ENCODE measurements around the gene DHRS13.

DNA sequence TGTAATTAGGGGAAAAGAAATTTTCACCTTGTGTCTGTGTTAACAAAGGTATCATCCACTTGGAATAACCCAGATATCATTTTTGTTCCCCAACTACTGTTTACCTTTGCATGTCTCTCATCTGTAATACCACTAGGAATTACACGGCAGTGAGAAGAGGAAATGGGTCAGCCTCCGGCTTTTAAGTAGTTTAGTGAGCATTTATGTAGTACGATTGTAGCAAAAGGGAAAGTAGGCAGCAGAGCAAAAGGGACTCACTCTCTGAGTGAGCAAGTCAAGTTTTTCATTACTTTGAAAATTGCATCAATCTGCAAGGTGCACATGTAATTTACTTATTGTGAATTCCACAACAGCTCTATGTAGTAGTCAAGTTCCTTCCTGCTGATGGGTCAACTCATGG lies 37.3 kb upstream of the DHRS13 start:
- TF ChIP-seq, protein P1, sequence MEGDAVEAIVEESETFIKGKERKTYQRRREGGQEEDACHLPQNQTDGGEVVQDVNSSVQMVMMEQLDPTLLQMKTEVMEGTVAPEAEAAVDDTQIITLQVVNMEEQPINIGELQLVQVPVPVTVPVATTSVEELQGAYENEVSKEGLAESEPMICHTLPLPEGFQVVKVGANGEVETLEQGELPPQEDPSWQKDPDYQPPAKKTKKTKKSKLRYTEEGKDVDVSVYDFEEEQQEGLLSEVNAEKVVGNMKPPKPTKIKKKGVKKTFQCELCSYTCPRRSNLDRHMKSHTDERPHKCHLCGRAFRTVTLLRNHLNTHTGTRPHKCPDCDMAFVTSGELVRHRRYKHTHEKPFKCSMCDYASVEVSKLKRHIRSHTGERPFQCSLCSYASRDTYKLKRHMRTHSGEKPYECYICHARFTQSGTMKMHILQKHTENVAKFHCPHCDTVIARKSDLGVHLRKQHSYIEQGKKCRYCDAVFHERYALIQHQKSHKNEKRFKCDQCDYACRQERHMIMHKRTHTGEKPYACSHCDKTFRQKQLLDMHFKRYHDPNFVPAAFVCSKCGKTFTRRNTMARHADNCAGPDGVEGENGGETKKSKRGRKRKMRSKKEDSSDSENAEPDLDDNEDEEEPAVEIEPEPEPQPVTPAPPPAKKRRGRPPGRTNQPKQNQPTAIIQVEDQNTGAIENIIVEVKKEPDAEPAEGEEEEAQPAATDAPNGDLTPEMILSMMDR (IDR thresholded peaks at IDR 0.05; ENCODE audit: poor library complexity, severe bottlenecking): no peak
- TF ChIP-seq, protein P2, sequence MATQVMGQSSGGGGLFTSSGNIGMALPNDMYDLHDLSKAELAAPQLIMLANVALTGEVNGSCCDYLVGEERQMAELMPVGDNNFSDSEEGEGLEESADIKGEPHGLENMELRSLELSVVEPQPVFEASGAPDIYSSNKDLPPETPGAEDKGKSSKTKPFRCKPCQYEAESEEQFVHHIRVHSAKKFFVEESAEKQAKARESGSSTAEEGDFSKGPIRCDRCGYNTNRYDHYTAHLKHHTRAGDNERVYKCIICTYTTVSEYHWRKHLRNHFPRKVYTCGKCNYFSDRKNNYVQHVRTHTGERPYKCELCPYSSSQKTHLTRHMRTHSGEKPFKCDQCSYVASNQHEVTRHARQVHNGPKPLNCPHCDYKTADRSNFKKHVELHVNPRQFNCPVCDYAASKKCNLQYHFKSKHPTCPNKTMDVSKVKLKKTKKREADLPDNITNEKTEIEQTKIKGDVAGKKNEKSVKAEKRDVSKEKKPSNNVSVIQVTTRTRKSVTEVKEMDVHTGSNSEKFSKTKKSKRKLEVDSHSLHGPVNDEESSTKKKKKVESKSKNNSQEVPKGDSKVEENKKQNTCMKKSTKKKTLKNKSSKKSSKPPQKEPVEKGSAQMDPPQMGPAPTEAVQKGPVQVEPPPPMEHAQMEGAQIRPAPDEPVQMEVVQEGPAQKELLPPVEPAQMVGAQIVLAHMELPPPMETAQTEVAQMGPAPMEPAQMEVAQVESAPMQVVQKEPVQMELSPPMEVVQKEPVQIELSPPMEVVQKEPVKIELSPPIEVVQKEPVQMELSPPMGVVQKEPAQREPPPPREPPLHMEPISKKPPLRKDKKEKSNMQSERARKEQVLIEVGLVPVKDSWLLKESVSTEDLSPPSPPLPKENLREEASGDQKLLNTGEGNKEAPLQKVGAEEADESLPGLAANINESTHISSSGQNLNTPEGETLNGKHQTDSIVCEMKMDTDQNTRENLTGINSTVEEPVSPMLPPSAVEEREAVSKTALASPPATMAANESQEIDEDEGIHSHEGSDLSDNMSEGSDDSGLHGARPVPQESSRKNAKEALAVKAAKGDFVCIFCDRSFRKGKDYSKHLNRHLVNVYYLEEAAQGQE (IDR thresholded peaks at IDR 0.05; ENCODE audit: borderline replicate concordance): no peak
- no peak for TF ChIP-seq POLR2AphosphoS5 (IDR thresholded peaks at IDR 0.05)
- no peak for TF ChIP-seq EZH2 (IDR thresholded peaks at IDR 0.05; ENCODE audit: borderline replicate concordance, insufficient read depth, low read length, poor library complexity, severe bottlenecking)
- no peak for TF ChIP-seq TAF1 (IDR thresholded peaks at IDR 0.05; ENCODE audit: low read depth)
- no peak for TF ChIP-seq RAD21 (conservative IDR thresholded peaks at IDR 0.05)
